Activated naive CD8-positive, alpha-beta T cell treated with anti-CD3 and anti-CD28 coated beads, Interleukin-2, amount 50 U/mL, for 24 hours (primary cell): Measurements from ENCODE around the gene HOXC12.

Experiments used
- ATAC-seq: fragments of 150-1000 bp; cut with Tn5 transposase; one replicate; pipeline ENCODE4 v1.10.0; 2021
- DNase-seq: peaks from one replicate; pipeline ENCODE4 v3.0.0; 2021
- H3K27ac Mint-ChIP-seq: one replicate; pipeline ENCODE4 v1.8.0; 2021; ENCODE audit warnings: mild to moderate bottlenecking, mixed read lengths
- H3K27me3 Mint-ChIP-seq: one replicate; pipeline ENCODE4 v1.8.0; 2021; ENCODE audit warnings: mixed read lengths
- H3K36me3 Mint-ChIP-seq: one replicate; pipeline ENCODE4 v1.8.0; 2021; ENCODE audit warnings: low read depth, mixed read lengths
- H3K4me1 Mint-ChIP-seq: one replicate; pipeline ENCODE4 v1.8.0; 2021; ENCODE audit warnings: mixed read lengths
- H3K4me3 Mint-ChIP-seq: one replicate; pipeline ENCODE4 v1.8.0; 2021; ENCODE audit warnings: mild to moderate bottlenecking, moderate library complexity, mixed read lengths
- H3K9me3 Mint-ChIP-seq: one replicate; pipeline ENCODE4 v1.8.0; 2021; ENCODE audit warnings: mixed read lengths

The HOXC12 gene

GRCh38 chr12:54005853-54006558, 51.3 kb downstream of the HOXC12 start:
- DNase-seq, result peak; percentile 88
- Mint-ChIP-seq H3K27ac (no peak overlapping the region), H3K27me3 (peaks cover 92% of the 10 kb centered on the region), H3K4me1 (peaks cover 27% of the 10 kb centered on the region), H3K36me3 (no peaks in the 10 kb centered on the region), H3K4me3 (peak overlapping the region; percentile 60), H3K9me3 (no peaks in the 10 kb centered on the region)
- peak; percentile 90 for ATAC-seq

DNA sequence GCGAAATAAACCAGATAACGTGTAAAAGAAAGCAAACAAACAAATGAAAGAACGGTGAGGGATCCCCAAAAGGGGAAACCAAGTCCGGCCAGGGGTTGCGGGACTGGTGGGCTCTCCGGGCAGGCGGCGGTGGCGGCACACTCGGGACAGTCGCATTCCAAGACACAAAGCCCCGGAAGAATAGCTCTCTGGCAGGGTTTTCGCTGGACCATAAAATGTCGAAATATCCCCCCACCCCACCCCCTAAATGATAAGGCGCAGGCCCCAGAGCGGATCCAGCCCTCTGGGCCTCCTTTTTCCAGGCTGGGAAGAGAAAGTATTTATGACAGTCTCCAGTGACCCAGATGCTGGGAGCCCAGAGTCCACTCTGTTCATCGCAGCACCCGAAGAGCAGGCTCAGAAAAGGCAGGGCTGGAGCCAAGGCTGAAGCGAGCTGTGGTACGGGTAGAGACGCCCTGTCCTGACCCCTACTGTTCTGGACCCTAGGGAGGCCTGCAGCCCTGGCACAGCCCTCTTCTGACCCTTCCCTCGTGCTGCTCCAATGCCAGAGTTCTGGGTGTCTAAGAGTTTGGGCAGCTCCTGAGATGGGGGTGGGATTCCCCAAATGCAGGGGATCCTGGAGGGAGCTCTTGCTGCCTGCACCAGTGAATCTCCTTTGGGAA, 52.0 kb downstream of the HOXC12 start:
- Mint-ChIP-seq H3K4me1 (peaks cover 32% of the 10 kb centered on the region), H3K4me3 (peak overlapping the region; percentile 60), H3K36me3 (no peaks in the 10 kb centered on the region), H3K9me3 (no peaks in the 10 kb centered on the region), H3K27me3 (peaks cover 92% of the 10 kb centered on the region), H3K27ac (no peak overlapping the region)
- no peak for DNase-seq
- ATAC-seq, result no peak

DNA sequence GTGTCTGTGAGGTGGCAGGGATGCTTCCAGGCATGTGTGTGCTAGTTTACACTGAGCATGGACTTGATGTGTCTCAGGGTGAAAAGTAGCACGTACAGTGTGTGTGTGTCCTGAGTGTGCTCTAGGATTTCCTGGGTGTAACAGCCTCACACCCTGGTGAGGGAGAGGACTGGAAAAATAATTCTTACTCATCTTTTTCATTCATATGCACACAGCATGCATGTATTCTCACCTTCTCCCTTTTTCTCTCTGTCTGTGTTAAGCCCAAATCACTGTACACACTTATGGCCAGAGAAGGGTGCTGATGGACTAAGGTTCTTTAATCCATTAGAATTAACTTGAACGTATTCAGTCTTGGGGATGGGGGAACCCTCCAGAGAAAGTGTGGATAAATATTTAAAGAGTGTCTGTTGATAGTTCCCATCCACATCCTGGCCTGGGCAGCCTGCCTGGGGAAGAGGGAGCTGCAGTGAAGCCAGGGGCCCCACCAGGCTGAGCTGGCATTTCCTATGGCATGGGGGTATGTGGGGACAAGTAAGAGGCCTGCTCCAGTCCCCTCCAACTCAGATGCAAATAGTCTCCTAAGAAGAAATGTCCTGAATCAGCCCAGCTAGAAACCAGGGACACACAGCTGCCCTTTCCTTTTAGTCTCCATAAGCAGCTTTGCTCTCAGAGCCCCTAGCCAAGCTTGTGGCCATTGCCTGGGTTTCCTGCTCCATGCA, 53.0 kb downstream of the HOXC12 start:
- DNase-seq (no peak), ATAC-seq (no peak)
- Mint-ChIP-seq H3K4me3 (no peak overlapping the region), H3K36me3 (no peaks in the 10 kb centered on the region), H3K27me3 (peaks cover 92% of the 10 kb centered on the region), H3K4me1 (peaks cover 30% of the 10 kb centered on the region), H3K9me3 (no peaks in the 10 kb centered on the region), H3K27ac (no peak overlapping the region)

DNA sequence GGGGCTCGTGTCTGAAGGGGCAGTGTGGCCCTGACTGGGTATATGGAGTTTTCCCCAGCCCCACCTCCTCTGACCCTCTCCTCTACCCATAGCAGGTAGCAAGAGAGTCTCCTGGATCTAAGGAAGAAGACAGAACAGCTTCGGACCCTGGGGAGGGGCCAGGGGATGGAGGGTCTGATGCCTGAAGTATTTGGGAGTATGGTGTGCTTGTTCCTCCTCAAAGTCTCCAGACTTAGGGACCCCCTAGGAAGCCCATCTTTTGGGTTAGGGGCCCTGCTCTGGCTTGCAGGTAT, 53.5 kb downstream of the HOXC12 start:
- ATAC-seq (no peak), DNase-seq (no peak)
- peaks cover 30% of the 10 kb centered on the region for H3K4me1 Mint-ChIP-seq
- no peak overlapping the region for H3K27ac Mint-ChIP-seq
- no peaks in the 10 kb centered on the region for H3K36me3 Mint-ChIP-seq
- H3K4me3 Mint-ChIP-seq, result no peak overlapping the region
- peaks cover 91% of the 10 kb centered on the region for H3K27me3 Mint-ChIP-seq
- no peaks in the 10 kb centered on the region for H3K9me3 Mint-ChIP-seq
